Natural killer cell treated with Interleukin-12 subunit alpha and Interleukin-12 subunit beta and Interleukin-15 and Interleukin-18, amount 100 ng/mL, for 72 hours (primary cell): ENCODE measurements around the gene CETN1. TPM values are rescaled to one million over a fixed set of nuclear protein-coding genes. Genes with fewer than 3 reads are reported as not detected.

Experiments used
- ATAC-seq, 2 donors: fragments of 150-1000 bp; cut with Tn5 transposase in 1 of 2; sonication (Bioruptor Pico), chemical (Tn5 transposase) in 1 of 2; 2 replicates each; pipeline ENCODE4 v1.10.0; 2021
- DNase-seq: peaks from one replicate; pipeline ENCODE4 v3.0.0; 2022; ENCODE audit warnings: low spot score
- H3K27ac Mint-ChIP-seq, 2 donors: 1 replicate in 1 of 2; 2 replicates in 1 of 2; pipeline ENCODE4 v1.8.0; 2022; ENCODE audit warnings: mixed read lengths in 2 of 2, mild to moderate bottlenecking in 1 of 2, moderate library complexity in 1 of 2
- H3K27me3 Mint-ChIP-seq, 2 donors: 1 replicate in 1 of 2; 2 replicates in 1 of 2; pipeline ENCODE4 v1.8.0; 2022; ENCODE audit warnings: mixed read lengths in 2 of 2
- H3K36me3 Mint-ChIP-seq: one replicate; pipeline ENCODE4 v1.8.0; 2022; ENCODE audit warnings: mixed read lengths
- H3K4me1 Mint-ChIP-seq, 2 donors: 1 replicate in 1 of 2; 2 replicates in 1 of 2; pipeline ENCODE4 v1.8.0; 2022; ENCODE audit warnings: low read depth in 2 of 2, mixed read lengths in 2 of 2, mild to moderate bottlenecking in 1 of 2
- H3K4me3 Mint-ChIP-seq: one replicate; pipeline ENCODE4 v1.8.0; 2022; ENCODE audit warnings: mixed read lengths
- H3K9me3 Mint-ChIP-seq: 2 replicates; pipeline ENCODE4 v1.8.0; 2022; ENCODE audit warnings: mixed read lengths
- total RNA-seq, 2 donors: library from RNA; stranded (reverse); gene quantifications; one replicate each; pipeline ENCODE4 v1.2.3, GENCODE V29; 2022

CETN1 gene
- total RNA-seq, 2 donors from 2014 or later: not detected

GRCh38 chr18:621291-622043, 41.3 kb downstream of the CETN1 start:
- Mint-ChIP-seq H3K36me3 (no peaks in the 10 kb centered on the region), H3K9me3 (no peaks in the 10 kb centered on the region), H3K27me3 (peaks cover 15 to 23% of the 10 kb centered on the region in 2 donors), H3K4me3 (no peak overlapping the region), H3K4me1 (no peaks in the 10 kb centered on the region), H3K27ac (no peak overlapping the region)
- DNase-seq (no peak), ATAC-seq (no peak)

- Mint-ChIP-seq H3K4me3 (no peak overlapping the region), H3K36me3 (no peaks in the 10 kb centered on the region), H3K27ac (no peak overlapping the region), H3K9me3 (no peaks in the 10 kb centered on the region), H3K27me3 (peaks cover 14 to 20% of the 10 kb centered on the region in 2 donors), H3K4me1 (no peaks in the 10 kb centered on the region)
- no peak for ATAC-seq
- no peak for DNase-seq
These were observed 42.1 kb downstream of the CETN1 start for GRCh38 chr18:622289-622688.

GRCh38 chr18:623761-624620, 43.8 kb downstream of the CETN1 start:
- ATAC-seq: peak; percentile 70 to 71
- no peaks in the 10 kb centered on the region for H3K9me3 Mint-ChIP-seq
- no peak overlapping the region for H3K27ac Mint-ChIP-seq

GRCh38 chr18:627231-627630, 47.1 kb downstream of the CETN1 start:
- H3K36me3 Mint-ChIP-seq: no peaks in the 10 kb centered on the region
- no peaks in the 10 kb centered on the region for H3K9me3 Mint-ChIP-seq
- ATAC-seq (no peak), DNase-seq (no peak)
- peaks cover 13 to 28% of the 10 kb centered on the region in 2 donors for H3K27me3 Mint-ChIP-seq
- no peaks in the 10 kb centered on the region for H3K4me1 Mint-ChIP-seq
- no peak overlapping the region for H3K4me3 Mint-ChIP-seq
- no peak overlapping the region for H3K27ac Mint-ChIP-seq

More at GRCh38 chr18:623761-624620, 43.8 kb downstream of the CETN1 start:
- no peak overlapping the region for H3K4me3 Mint-ChIP-seq
- DNase-seq: no peak
- H3K4me1 Mint-ChIP-seq: no peaks in the 10 kb centered on the region
- no peaks in the 10 kb centered on the region for H3K36me3 Mint-ChIP-seq
- peaks cover 13% of the 10 kb centered on the region in 2 donors for H3K27me3 Mint-ChIP-seq

- Mint-ChIP-seq H3K36me3 (no peaks in the 10 kb centered on the region), H3K27ac (no peak overlapping the region)
- no peak for ATAC-seq
These were observed 49.3 kb downstream of the CETN1 start for GRCh38 chr18:629269-630150.

GRCh38 chr18:631560-631959, 51.4 kb downstream of the CETN1 start:
- no peak for DNase-seq
- Mint-ChIP-seq H3K4me1 (no peaks in the 10 kb centered on the region), H3K27ac (no peak overlapping the region), H3K36me3 (no peaks in the 10 kb centered on the region), H3K27me3 (peaks cover 4 to 32% of the 10 kb centered on the region in 2 donors), H3K9me3 (no peaks in the 10 kb centered on the region), H3K4me3 (no peak overlapping the region)
- no peak for ATAC-seq

More at GRCh38 chr18:629269-630150, 49.3 kb downstream of the CETN1 start:
- H3K4me1 Mint-ChIP-seq: no peaks in the 10 kb centered on the region
- H3K9me3 Mint-ChIP-seq: no peaks in the 10 kb centered on the region
- no peak overlapping the region for H3K4me3 Mint-ChIP-seq
- no peak for DNase-seq
- H3K27me3 Mint-ChIP-seq: peaks cover 9 to 32% of the 10 kb centered on the region in 2 donors

Other genes starting within 250 kb of the CETN1 start
- not detected for gene COLEC12, start 79.7 kb upstream of the CETN1 start, total RNA-seq
- not detected for gene CLUL1, start 16.6 kb downstream of the CETN1 start, total RNA-seq
- 100 to 1,000 TPM; 180 to 276 TPM for gene TYMS, start 77.3 kb downstream of the CETN1 start, total RNA-seq
- gene ENOSF1, start 132.2 kb downstream of the CETN1 start, total RNA-seq: 100 to 1,000 TPM in 1 of 2 donors, 10 to 100 TPM in 1; 48.7 to 187 TPM
- 10 to 100 TPM; 30.8 to 33.3 TPM for gene YES1, start 231.9 kb downstream of the CETN1 start, total RNA-seq